Vagina (tissue), 2 donors: ENCODE data around the gene EIF5A. TPM values are rescaled to one million over a fixed set of nuclear protein-coding genes. Genes with fewer than 3 reads are reported as not detected.

ENCODE experiments used
- DNase-seq, 2 donors: peaks; one replicate each; pipeline ENCODE4 v3.0.0-alpha.2; 2017; ENCODE audit errors: extremely low spot score in 2 of 2
- H3K27ac ChIP-seq: fragments of 200-600 bp; sonication (generic); one replicate; pipeline ENCODE4 v1.5.1; 2019
- H3K27me3 ChIP-seq: fragments of 200-600 bp; sonication (generic); one replicate; pipeline ENCODE4 v1.5.1; 2019
- H3K36me3 ChIP-seq, 2 donors: fragments of 200-600 bp; sonication (generic); one replicate each; pipeline ENCODE4 v1.5.1; 2017 to 2019
- H3K4me1 ChIP-seq: fragments of 200-600 bp; sonication (generic); one replicate; pipeline ENCODE4 v1.5.1; 2019
- H3K4me3 ChIP-seq, 2 donors: fragments of 200-600 bp; sonication (generic); 1 replicate in 1 of 2; 2 replicates in 1 of 2; pipeline ENCODE4 v1.5.1; 2016 to 2019
- H3K9me3 ChIP-seq: fragments of 200-600 bp; sonication (generic); one replicate; pipeline ENCODE4 v1.5.1; 2019
- CTCF ChIP-seq, 3 experiments: fragments of 450-650 bp in 2 of 3; fragments of 200-600 bp in 1 of 3; sonication (generic) in 1 of 3; IDR thresholded peaks; one replicate each; pipeline ENCODE4 v1.5.1; 2017 to 2019; ENCODE audit warnings: antibody characterized with exemption in 3 of 3, mild to moderate bottlenecking in 2 of 3, moderate library complexity in 2 of 3
- POLR2A ChIP-seq, 2 donors: fragments of 450-650 bp; IDR thresholded peaks; one replicate each; pipeline ENCODE4 v1.6.1; 2017; ENCODE audit warnings: antibody characterized with exemption in 2 of 2, mild to moderate bottlenecking in 2 of 2, moderate library complexity in 2 of 2
- POLR2AphosphoS5 ChIP-seq, 2 donors: sonication (generic); formaldehyde crosslinking; IDR thresholded peaks; one replicate each; pipeline ENCODE4 v1.9.0; 2017; ENCODE audit warnings: antibody characterized with exemption in 2 of 2, mild to moderate bottlenecking in 2 of 2, low read depth in 1 of 2; ENCODE audit not compliant: insufficient read depth in 1 of 2
- intact Hi-C: fragments of 100-400 bp; cut with DNase I; formaldehyde crosslinking; loops from one replicate; pipeline ENCODE4 v1.15.1; 2023
- small RNA-seq: library from RNA; depleted of rRNA; stranded (forward); fragments of <200 nt; gene quantifications from one replicate; pipeline ENCODE3, GENCODE V24; 2016
- total RNA-seq: library from RNA; depleted of rRNA; stranded (reverse); fragments of >200 nt; gene quantifications from one replicate; pipeline ENCODE4 v1.2.3, GENCODE V29; 2016

EIF5A gene
- total RNA-seq, 1 donor from 2014 or later: 238 TPM

GRCh38 chr17:7356072-7356549, 48.7 kb downstream of the EIF5A start:
- DNase-seq: no peak
- intact Hi-C loops: loop anchor here (10.0 kb wide), 1 partner anchor 209 kb away; the partner anchor contains the start of gene SENP3

GRCh38 chr17:7356756-7357155, 49.3 kb downstream of the EIF5A start:
- Histone ChIP-seq H3K36me3 (no peaks in the 10 kb centered on the region), H3K4me1 (peaks cover 37% of the 10 kb centered on the region), H3K27ac (peak overlapping the region; percentile 96), H3K27me3 (no peaks in the 10 kb centered on the region), H3K9me3 (no peaks in the 10 kb centered on the region), H3K4me3 (no peak overlapping the region)
- DNase-seq: no peak
- TF ChIP-seq POLR2AphosphoS5 (IDR thresholded peaks at IDR 0.05; ENCODE audit: insufficient read depth in 1 of 2, low read depth in 1 of 2): no peak
- TF ChIP-seq POLR2A (IDR thresholded peaks at IDR 0.05): no peak
- TF ChIP-seq CTCF (IDR thresholded peaks at IDR 0.05): no peak
- intact Hi-C loops: loop anchor here (10.0 kb wide), 1 partner anchor 208 kb away; the partner anchor contains the start of gene SENP3

More at GRCh38 chr17:7356072-7356549, 48.7 kb downstream of the EIF5A start:
- Histone ChIP-seq H3K36me3 (no peaks in the 10 kb centered on the region), H3K9me3 (no peaks in the 10 kb centered on the region), H3K27me3 (no peaks in the 10 kb centered on the region), H3K4me3 (peak overlapping the region; percentile 0 to 12), H3K27ac (peak overlapping the region; percentile 96), H3K4me1 (peaks cover 37% of the 10 kb centered on the region)
- TF ChIP-seq POLR2A (IDR thresholded peaks at IDR 0.05) (no peak), CTCF (IDR thresholded peaks at IDR 0.05) (peak; percentile 75 to 85 (median 76)), POLR2AphosphoS5 (IDR thresholded peaks at IDR 0.05; ENCODE audit: insufficient read depth in 1 of 2, low read depth in 1 of 2) (peak; percentile 31 to 34)

- Histone ChIP-seq H3K27me3 (no peaks in the 10 kb centered on the region), H3K4me3 (no peak overlapping the region), H3K36me3 (no peaks in the 10 kb centered on the region), H3K9me3 (no peaks in the 10 kb centered on the region), H3K4me1 (peaks cover 37% of the 10 kb centered on the region), H3K27ac (peak overlapping the region; percentile 96)
- no peak for DNase-seq
- TF ChIP-seq POLR2A (IDR thresholded peaks at IDR 0.05): no peak
- TF ChIP-seq POLR2AphosphoS5 (IDR thresholded peaks at IDR 0.05; ENCODE audit: insufficient read depth in 1 of 2, low read depth in 1 of 2): no peak
- no peak for TF ChIP-seq CTCF (IDR thresholded peaks at IDR 0.05)
- intact Hi-C loops: loop anchor here (10.0 kb wide), 1 partner anchor 207 kb away; the partner anchor contains the start of gene SENP3
These were observed 50.0 kb downstream of the EIF5A start for GRCh38 chr17:7357381-7357780.

GRCh38 chr17:7361906-7362305, 54.5 kb downstream of the EIF5A start:
- DNase-seq: no peak
- Histone ChIP-seq H3K36me3 (no peaks in the 10 kb centered on the region), H3K9me3 (no peaks in the 10 kb centered on the region), H3K27ac (no peak overlapping the region), H3K4me1 (no peaks in the 10 kb centered on the region), H3K4me3 (no peak overlapping the region), H3K27me3 (no peaks in the 10 kb centered on the region)
- TF ChIP-seq POLR2A (IDR thresholded peaks at IDR 0.05) (no peak), POLR2AphosphoS5 (IDR thresholded peaks at IDR 0.05; ENCODE audit: insufficient read depth in 1 of 2, low read depth in 1 of 2) (no peak), CTCF (IDR thresholded peaks at IDR 0.05) (no peak)
- intact Hi-C loops: no loop called here

Small RNAs within 50 kb of the gene (small RNA-seq; reads per million reads assigned to genes)
- gene AC026954.2: not detected
- not detected for gene RF00019

Other genes starting within 250 kb of the EIF5A start
- gene CLEC10A, start 227.4 kb upstream of the EIF5A start, total RNA-seq: 3.7 TPM
- 2.7 TPM for gene ASGR2, start 192.8 kb upstream of the EIF5A start, total RNA-seq
- gene ASGR1, start 128.3 kb upstream of the EIF5A start, total RNA-seq: 2.5 TPM
- 23.3 TPM for gene DLG4, start 87.8 kb upstream of the EIF5A start, total RNA-seq
- 957 TPM for gene ACADVL, start 87.7 kb upstream of the EIF5A start, total RNA-seq
- gene DVL2, start 73.1 kb upstream of the EIF5A start, total RNA-seq: 53.0 TPM
- 24.8 TPM for gene PHF23, start 68.2 kb upstream of the EIF5A start, total RNA-seq
- 395 TPM for gene GABARAP, start 65.2 kb upstream of the EIF5A start, total RNA-seq
- gene CTDNEP1, start 55.9 kb upstream of the EIF5A start, total RNA-seq: 64.6 TPM
- 30.9 TPM for gene ELP5, start 55.4 kb upstream of the EIF5A start, total RNA-seq
- gene CLDN7, start 45.1 kb upstream of the EIF5A start, total RNA-seq: 75.9 TPM
- 3.2 TPM for gene SLC2A4, start 25.9 kb upstream of the EIF5A start, total RNA-seq
- gene YBX2, start 13.0 kb upstream of the EIF5A start, total RNA-seq: 0.25 TPM
- gene GPS2, start 7.7 kb downstream of the EIF5A start, total RNA-seq: 51.1 TPM
- gene NEURL4, start 21.7 kb downstream of the EIF5A start, total RNA-seq: 22.6 TPM
- 7.6 TPM for gene ACAP1, start 28.9 kb downstream of the EIF5A start, total RNA-seq
- 12.5 TPM for gene KCTD11, start 44.5 kb downstream of the EIF5A start, total RNA-seq
- not detected for gene TMEM95, start 47.5 kb downstream of the EIF5A start, total RNA-seq
- 10.1 TPM for gene TNK1, start 73.5 kb downstream of the EIF5A start, total RNA-seq
- 37.1 TPM for gene PLSCR3, start 86.9 kb downstream of the EIF5A start, total RNA-seq
- gene TMEM256, start 96.5 kb downstream of the EIF5A start, total RNA-seq: 118 TPM
- gene NLGN2, start 100.2 kb downstream of the EIF5A start, total RNA-seq: 25.5 TPM
- not detected for gene SPEM1, start 112.7 kb downstream of the EIF5A start, total RNA-seq
- not detected for gene SPEM2, start 118.0 kb downstream of the EIF5A start, total RNA-seq
- not detected for gene SPEM3, start 121.2 kb downstream of the EIF5A start, total RNA-seq
- 9.8 TPM for gene TMEM102, start 127.8 kb downstream of the EIF5A start, total RNA-seq
- gene FGF11, start 131.9 kb downstream of the EIF5A start, total RNA-seq: 10.8 TPM
- 5.9 TPM for gene CHRNB1, start 137.4 kb downstream of the EIF5A start, total RNA-seq
- gene ZBTB4, start 172.0 kb downstream of the EIF5A start, total RNA-seq: 38.1 TPM
- not detected for gene SLC35G6, start 173.8 kb downstream of the EIF5A start, total RNA-seq
- gene POLR2A, start 176.7 kb downstream of the EIF5A start, total RNA-seq: 118 TPM
- 60.6 TPM for gene TNFSF12, start 241.4 kb downstream of the EIF5A start, total RNA-seq